Stimulated activated naive CD8-positive, alpha-beta T cell treated with anti-CD3 and anti-CD28 coated beads, Interleukin-15, Interleukin-2, amounts not matched to agents 100 ng/mL and 50 ng/mL, for 24 hours (primary cell): ENCODE data around the gene VCP.

Experiments used
- H3K27ac Mint-ChIP-seq: one replicate; pipeline ENCODE4 v1.8.0; 2021; ENCODE audit warnings: mild to moderate bottlenecking, mixed read lengths
- H3K27me3 Mint-ChIP-seq: one replicate; pipeline ENCODE4 v1.8.0; 2021; ENCODE audit warnings: mixed read lengths
- H3K36me3 Mint-ChIP-seq: one replicate; pipeline ENCODE4 v1.8.0; 2021; ENCODE audit warnings: low read depth, mixed read lengths
- H3K4me1 Mint-ChIP-seq: one replicate; pipeline ENCODE4 v1.8.0; 2021; ENCODE audit warnings: low read depth, mixed read lengths
- H3K4me3 Mint-ChIP-seq: one replicate; pipeline ENCODE4 v1.8.0; 2021; ENCODE audit warnings: mild to moderate bottlenecking, mixed read lengths
- H3K9me3 Mint-ChIP-seq: one replicate; pipeline ENCODE4 v1.8.0; 2021; ENCODE audit warnings: mixed read lengths

The VCP gene

GRCh38 chr9:35079426-35080341, 7.3 kb upstream of the VCP start, which contains the start of gene FANCG:
Gene FANCG, minus strand, starts transcription at chr9:35079942. Its CDS starts 418 bp downstream, at chr9:35079524.
- H3K27ac Mint-ChIP-seq = peak within 1 kb of the TSS; percentile 98
- H3K4me3 Mint-ChIP-seq = peak within 1 kb of the TSS; percentile 90
- no peaks in the 10 kb centered on the region for H3K9me3 Mint-ChIP-seq
- H3K4me1 Mint-ChIP-seq = peaks cover 27% of the 10 kb centered on the region
- H3K27me3 Mint-ChIP-seq = no peaks in the 10 kb centered on the region
- peaks cover 28% of the 10 kb centered on the region for H3K36me3 Mint-ChIP-seq

- Mint-ChIP-seq H3K27me3 (no peaks in the 10 kb centered on the region), H3K27ac (peak overlapping the region; percentile 98), H3K9me3 (no peaks in the 10 kb centered on the region), H3K36me3 (peaks cover 35% of the 10 kb centered on the region), H3K4me3 (peak overlapping the region; percentile 90), H3K4me1 (peaks cover 27% of the 10 kb centered on the region)
Observed at GRCh38 chr9:35079041-35079425, 6.6 kb upstream of the VCP start.

GRCh38 chr9:35078066-35078465, 5.6 kb upstream of the VCP start:
- Mint-ChIP-seq H3K36me3 (peaks cover 41% of the 10 kb centered on the region), H3K27me3 (no peaks in the 10 kb centered on the region), H3K4me3 (peak overlapping the region; percentile 90), H3K9me3 (no peaks in the 10 kb centered on the region), H3K27ac (no peak overlapping the region), H3K4me1 (peaks cover 37% of the 10 kb centered on the region)

GRCh38 chr9:35076848-35077247, 4.4 kb upstream of the VCP start:
- Mint-ChIP-seq H3K36me3 (peaks cover 41% of the 10 kb centered on the region), H3K27ac (no peak overlapping the region), H3K9me3 (no peaks in the 10 kb centered on the region), H3K4me3 (no peak overlapping the region), H3K27me3 (no peaks in the 10 kb centered on the region), H3K4me1 (peaks cover 43% of the 10 kb centered on the region)

GRCh38 chr9:35075358-35075757, 2.9 kb upstream of the VCP start:
- no peak overlapping the region for H3K27ac Mint-ChIP-seq
- peaks cover 49% of the 10 kb centered on the region for H3K4me1 Mint-ChIP-seq
- H3K4me3 Mint-ChIP-seq = no peak overlapping the region
- no peaks in the 10 kb centered on the region for H3K27me3 Mint-ChIP-seq
- no peaks in the 10 kb centered on the region for H3K9me3 Mint-ChIP-seq
- peaks cover 54% of the 10 kb centered on the region for H3K36me3 Mint-ChIP-seq

GRCh38 chr9:35074791-35075190, 2.4 kb upstream of the VCP start:
- Mint-ChIP-seq H3K4me3 (no peak overlapping the region), H3K27ac (peak overlapping the region; percentile 3), H3K4me1 (peaks cover 50% of the 10 kb centered on the region), H3K36me3 (peaks cover 60% of the 10 kb centered on the region), H3K9me3 (no peaks in the 10 kb centered on the region), H3K27me3 (no peaks in the 10 kb centered on the region)

- Mint-ChIP-seq H3K4me3 (no peak overlapping the region), H3K27ac (no peak overlapping the region), H3K4me1 (peaks cover 55% of the 10 kb centered on the region), H3K9me3 (no peaks in the 10 kb centered on the region), H3K36me3 (peaks cover 66% of the 10 kb centered on the region), H3K27me3 (no peaks in the 10 kb centered on the region)
Observed at GRCh38 chr9:35074141-35074540, 1.7 kb upstream of the VCP start.

GRCh38 chr9:35073279-35073612, 821 bp upstream of the VCP start:
- Mint-ChIP-seq H3K9me3 (no peaks in the 10 kb centered on the region), H3K4me3 (peak overlapping the region; percentile 96), H3K27me3 (no peaks in the 10 kb centered on the region), H3K36me3 (peaks cover 69% of the 10 kb centered on the region), H3K27ac (peak overlapping the region; percentile 95), H3K4me1 (peaks cover 56% of the 10 kb centered on the region)

GRCh38 chr9:35071814-35072460, 488 bp downstream of the VCP start:
- H3K36me3 Mint-ChIP-seq = peaks cover 75% of the 10 kb centered on the region

GRCh38 chr9:35070823-35071813, 1.3 kb downstream of the VCP start:
- Mint-ChIP-seq H3K4me3 (peak overlapping the region; percentile 96), H3K9me3 (no peaks in the 10 kb centered on the region), H3K4me1 (peaks cover 58% of the 10 kb centered on the region), H3K27me3 (no peaks in the 10 kb centered on the region), H3K36me3 (peaks cover 74% of the 10 kb centered on the region), H3K27ac (peak overlapping the region; percentile 96)

More at GRCh38 chr9:35071814-35072460, 488 bp downstream of the VCP start:
- Mint-ChIP-seq H3K4me1 (peaks cover 58% of the 10 kb centered on the region), H3K9me3 (no peaks in the 10 kb centered on the region), H3K4me3 (peak overlapping the region; percentile 96), H3K27ac (peak overlapping the region; percentile 96), H3K27me3 (no peaks in the 10 kb centered on the region)

GRCh38 chr9:35069020-35069419, 3.4 kb downstream of the VCP start:
- peaks cover 58% of the 10 kb centered on the region for H3K4me1 Mint-ChIP-seq
- H3K9me3 Mint-ChIP-seq = no peaks in the 10 kb centered on the region
- H3K27me3 Mint-ChIP-seq = no peaks in the 10 kb centered on the region
- peak overlapping the region; percentile 84 for H3K27ac Mint-ChIP-seq
- peak overlapping the region; percentile 96 for H3K4me3 Mint-ChIP-seq
- peaks cover 76% of the 10 kb centered on the region for H3K36me3 Mint-ChIP-seq

- no peaks in the 10 kb centered on the region for H3K27me3 Mint-ChIP-seq
- no peak overlapping the region for H3K27ac Mint-ChIP-seq
- H3K4me3 Mint-ChIP-seq = no peak overlapping the region
- H3K9me3 Mint-ChIP-seq = no peaks in the 10 kb centered on the region
- H3K36me3 Mint-ChIP-seq = peaks cover 90% of the 10 kb centered on the region
- peaks cover 42% of the 10 kb centered on the region for H3K4me1 Mint-ChIP-seq
Observed at GRCh38 chr9:35067056-35067455, 5.4 kb downstream of the VCP start.

GRCh38 chr9:35060548-35061207, 11.7 kb downstream of the VCP start:
- Mint-ChIP-seq H3K27me3 (no peaks in the 10 kb centered on the region), H3K4me3 (no peak overlapping the region), H3K36me3 (peaks cover 98% of the 10 kb centered on the region), H3K4me1 (no peaks in the 10 kb centered on the region), H3K9me3 (no peaks in the 10 kb centered on the region), H3K27ac (no peak overlapping the region)

- Mint-ChIP-seq H3K36me3 (peaks cover 98% of the 10 kb centered on the region), H3K9me3 (no peaks in the 10 kb centered on the region), H3K27ac (no peak overlapping the region), H3K4me1 (no peaks in the 10 kb centered on the region), H3K27me3 (no peaks in the 10 kb centered on the region), H3K4me3 (no peak overlapping the region)
Observed at GRCh38 chr9:35059438-35059837, 13.0 kb downstream of the VCP start.
